GM21723 (cell line): Measurements from ENCODE around the gene SAP30L.
A peak's percentile ranks its signal among the peaks of the same experiment; 100 is the strongest.

Experiments
- ATAC-seq: cut with Tn5 transposase; IDR thresholded peaks from one replicate; pipeline ENCODE4 v1.9.1; 2021; ENCODE audit warnings: mild to moderate bottlenecking, moderate library complexity; ENCODE audit not compliant: unreplicated experiment

The SAP30L gene

DNA sequence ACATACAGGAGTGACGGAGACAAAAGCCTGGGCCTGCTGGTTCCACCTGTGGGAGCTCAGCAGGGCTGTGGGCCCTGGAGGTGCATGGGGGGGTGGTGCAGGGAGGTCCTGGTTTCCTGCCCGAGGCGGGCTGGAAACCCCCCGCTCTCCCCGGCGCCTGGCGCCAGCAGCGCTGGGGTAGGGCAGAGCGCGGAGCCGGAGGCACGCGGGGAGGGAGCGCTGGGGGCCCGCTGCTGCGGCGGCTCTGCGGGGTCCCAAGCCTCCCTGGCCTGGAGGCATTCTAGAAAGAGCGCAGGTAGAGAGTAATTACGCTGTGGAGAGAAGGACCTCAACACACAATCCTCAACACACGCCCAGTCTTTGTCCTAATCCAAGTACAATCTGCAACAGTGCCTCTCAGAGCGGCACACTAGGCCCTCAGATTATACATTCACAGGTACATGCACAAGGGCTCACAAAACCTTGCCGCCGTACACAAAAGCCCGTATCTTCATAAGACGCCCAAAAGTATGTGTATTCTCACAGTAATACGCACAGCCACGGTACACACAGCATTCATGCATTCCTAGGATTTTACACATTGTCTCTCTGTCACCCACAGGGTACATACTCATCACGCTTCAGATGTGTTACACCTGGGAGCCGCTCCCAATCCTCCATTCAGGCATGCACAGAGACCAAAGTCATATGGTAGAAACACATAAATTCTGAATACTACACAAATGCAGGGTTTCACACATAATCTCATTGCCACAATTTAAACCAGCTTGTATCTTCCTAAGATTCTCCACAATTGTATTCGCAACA, 34.4 kb downstream of the SAP30L start:
- no peak for ATAC-seq

DNA sequence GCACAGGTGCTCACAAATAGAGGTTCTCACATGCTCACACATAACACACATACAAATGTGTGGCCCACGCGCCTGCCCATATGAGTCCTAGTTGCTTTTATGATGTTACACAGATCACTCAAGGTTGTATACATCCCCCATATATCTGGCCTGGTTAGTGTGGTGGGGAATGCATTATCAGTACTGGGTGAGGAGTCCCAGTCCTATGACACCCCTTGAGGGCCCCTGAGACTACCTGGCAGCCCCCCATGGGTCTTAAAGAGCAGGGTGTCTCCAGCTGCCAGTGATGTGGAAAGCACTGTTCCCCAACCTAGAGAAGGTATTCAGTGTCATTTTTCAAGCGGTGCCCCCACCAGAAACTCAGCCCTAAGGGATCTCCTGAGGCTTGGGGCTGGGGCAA, 35.0 kb downstream of the SAP30L start:
- ATAC-seq = no peak

DNA sequence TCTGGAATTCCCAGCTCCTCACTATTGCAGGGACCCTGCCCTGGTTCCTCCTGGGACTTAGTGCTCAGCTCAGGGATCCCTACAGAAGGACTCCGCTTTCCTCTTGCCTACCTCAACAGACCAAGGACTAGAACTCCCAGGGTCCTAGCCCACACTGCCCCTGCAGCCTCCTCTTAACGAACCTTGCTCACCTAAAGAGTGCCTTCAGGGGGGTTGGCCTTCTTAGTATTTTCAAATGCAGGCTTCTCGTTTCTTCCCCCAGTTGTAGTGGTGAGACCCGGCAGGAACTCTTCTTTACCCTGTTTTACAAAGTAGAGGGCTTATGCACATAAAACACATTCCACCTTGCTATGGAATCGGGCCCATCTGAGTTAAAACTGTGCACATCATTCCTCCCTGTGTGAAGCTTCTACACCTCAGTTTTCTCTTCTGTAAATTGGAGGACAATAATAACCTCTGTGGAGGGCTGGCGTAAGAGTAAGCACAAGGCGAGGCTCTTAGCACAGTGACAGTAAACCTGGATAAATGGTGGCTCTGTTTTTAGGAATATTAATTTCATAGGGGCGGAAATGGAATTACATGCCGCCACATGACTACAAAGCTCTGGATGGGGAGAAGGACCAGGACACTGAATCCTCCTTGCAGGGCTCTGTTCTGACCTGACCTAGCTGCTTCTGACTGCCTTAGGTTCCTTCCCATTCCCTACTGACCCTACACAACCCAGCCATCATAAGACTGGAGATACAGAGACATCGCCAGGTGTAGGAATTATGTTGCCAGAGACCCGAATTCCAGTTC, 36.0 kb downstream of the SAP30L start:
- no peak for ATAC-seq

DNA sequence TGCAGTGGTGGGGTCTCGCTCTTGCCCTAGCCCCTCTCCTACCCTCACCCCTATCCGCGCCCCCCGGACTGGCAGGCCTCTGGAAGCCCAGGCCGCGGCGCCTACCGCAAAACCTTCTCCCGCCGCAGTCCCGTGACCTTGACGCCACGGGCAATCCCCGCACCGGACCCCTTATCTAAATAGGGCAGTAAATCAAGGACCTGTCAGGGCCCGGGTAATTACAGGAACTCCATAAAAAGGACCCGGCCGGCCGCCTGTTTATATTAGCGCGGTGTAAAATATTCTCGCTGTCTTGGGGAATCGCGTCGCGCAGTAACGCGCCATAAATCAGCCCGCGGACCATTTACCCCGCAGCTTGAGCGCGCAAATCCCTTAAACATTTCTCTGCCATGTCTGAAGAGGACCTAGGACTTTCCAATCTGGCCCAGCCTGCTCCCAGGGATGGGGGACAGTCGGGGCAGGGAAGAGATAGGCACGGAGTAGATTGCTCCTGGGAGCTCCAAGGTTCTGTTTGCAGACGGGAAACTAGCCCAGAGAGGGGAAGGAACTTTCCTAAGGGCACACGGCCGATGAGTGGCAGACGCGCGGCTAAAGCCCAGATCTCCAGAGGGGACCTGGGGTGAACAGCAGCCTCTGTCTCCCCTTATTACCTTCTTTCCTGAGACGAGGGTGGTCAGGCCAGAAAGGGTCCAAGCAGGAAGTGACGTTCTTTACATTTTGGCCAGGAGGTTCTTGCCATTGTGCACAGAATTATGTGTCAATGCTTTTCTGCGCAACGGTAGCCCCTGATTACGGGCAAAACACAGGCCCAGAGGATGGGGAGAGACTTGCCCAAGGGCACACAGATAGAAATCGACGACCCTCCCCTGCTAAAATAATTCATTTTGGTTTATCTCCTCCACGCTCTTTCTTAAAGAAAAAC, 37.0 kb downstream of the SAP30L start:
- no peak for ATAC-seq

DNA sequence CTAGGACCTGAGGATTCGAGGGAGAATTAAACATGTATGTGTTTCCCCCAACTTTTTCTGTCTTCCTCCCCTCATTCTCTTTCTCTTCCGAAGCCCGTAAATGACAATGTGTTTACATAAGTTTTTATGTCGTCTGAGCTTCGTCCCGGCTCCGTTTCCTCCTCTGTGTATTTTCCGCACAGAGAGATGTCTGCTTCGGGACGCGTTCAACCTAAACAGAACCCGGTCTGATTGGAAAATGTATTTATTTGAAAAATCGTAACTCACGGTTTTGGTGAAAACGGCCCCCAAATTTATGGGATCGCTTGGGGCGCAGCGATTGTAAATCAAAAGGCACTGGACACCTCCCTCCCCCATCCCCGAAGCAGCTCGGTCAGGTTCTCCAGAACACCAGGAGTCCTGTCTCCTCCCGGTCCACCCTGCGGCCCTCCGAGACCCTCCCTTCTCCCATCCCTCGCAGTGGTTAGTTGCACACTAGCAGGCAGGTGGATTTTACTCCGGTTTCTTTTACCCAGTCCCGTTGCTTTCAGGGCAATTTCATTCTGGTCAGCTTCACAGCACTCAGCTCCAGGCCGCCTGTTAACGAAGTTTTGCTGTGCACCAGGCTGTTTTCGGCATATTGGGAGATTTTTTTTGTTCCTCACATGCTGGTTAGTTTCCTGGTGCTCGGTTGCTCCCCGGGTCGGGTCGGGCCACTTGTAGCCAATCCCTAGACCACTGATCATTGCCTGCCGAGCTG, 38.0 kb downstream of the SAP30L start:
- no peak for ATAC-seq

DNA sequence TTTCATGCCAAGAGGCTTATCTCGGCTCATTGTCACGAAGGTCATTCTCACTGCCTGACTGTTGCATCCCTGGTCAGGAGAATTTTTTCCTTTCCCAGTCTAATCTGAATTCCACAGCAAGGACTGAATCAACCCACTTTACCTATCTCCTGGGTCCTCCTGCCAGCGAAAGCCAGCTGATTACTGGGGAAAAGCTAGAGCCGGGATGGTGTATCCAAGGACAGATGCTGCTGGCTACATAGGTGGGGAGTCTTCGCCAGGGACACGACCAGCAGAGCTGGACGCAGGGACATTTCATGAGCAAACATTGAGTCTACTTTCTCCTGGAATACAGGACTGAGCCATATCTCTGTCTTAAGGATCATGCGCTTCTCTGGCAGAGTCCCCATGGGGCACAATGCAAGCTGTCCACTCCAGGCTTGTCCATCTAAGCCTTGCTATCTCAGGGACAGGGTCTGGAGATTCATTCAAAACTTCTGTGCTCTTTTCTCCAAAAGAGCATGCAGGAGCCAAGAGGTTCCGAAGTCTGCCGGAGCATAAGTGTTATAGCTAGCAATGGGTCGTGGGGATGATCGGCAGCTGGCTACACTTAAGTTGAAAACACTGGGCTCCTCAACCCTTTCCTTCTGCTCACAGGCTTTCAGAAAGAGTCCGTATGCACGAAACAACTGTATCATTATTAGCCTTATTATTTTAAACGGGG, 38.7 kb downstream of the SAP30L start:
- ATAC-seq = no peak

DNA sequence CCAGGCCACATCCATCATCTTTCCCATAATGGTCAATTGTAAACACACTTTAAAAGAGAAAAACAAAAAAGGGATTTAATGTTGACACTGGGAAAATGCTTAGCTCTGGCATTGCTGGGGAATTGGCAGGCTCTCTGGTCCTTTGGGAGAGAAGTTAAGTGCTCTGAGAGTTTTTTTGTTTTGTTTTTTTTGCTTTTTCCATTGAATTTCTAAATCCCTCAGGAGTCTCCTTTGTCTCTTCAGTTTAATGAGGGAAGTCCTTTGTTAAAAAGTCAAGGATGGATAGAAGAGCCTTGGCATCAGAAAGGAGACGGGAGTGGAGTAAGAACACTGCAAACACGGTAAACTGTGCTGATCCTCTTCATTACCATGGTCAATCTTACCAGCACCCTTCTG, 39.3 kb downstream of the SAP30L start:
- no peak for ATAC-seq

DNA sequence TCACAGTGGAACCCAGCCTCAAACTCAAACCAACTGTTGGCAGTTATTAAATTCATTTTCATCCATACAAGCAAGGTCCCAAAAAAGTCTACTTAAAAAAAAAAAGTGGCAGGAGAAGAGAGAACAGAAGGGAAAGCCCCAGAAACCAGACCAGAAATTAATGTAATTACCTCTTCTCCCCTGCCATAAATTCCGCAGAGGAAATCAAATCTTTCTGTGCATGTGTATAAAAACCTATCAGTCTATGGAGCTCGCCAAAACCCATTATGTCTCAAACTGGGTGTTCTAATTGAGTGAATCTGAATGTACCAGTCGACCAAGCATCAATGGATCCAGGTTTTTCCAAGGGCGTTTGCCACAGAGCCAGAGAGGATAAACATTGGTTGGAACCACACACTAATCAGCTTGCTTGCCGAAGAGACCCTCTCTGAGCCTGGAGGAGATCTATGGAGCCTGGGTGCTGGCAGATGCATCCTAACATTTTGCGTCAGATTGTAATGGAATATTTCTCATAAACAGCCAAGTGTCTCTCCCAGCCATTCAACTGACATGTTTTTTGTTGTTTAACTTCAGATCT, 40.1 kb downstream of the SAP30L start:
- ATAC-seq = no peak

DNA sequence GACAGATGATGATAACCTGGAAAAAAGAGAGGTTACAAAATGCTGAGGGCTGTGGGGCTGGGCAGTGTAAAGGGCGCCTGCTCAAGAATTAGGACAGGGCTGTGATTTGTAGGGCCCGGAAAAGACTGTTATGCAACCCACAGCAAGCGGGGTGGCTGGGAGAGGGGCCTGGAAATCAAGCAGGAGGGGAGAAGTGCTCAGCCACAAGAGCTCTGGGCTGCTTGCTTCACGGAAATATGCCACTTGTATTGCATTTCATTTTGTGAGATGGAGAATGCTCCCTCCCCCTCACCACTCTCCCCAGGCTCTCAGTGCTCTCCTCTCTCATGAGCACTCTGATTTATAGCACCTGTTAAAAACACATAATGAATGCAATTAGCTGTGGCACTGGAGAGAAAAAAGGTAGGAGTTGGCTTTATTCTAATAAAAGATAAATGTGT, 40.6 kb downstream of the SAP30L start:
- ATAC-seq = no peak

DNA sequence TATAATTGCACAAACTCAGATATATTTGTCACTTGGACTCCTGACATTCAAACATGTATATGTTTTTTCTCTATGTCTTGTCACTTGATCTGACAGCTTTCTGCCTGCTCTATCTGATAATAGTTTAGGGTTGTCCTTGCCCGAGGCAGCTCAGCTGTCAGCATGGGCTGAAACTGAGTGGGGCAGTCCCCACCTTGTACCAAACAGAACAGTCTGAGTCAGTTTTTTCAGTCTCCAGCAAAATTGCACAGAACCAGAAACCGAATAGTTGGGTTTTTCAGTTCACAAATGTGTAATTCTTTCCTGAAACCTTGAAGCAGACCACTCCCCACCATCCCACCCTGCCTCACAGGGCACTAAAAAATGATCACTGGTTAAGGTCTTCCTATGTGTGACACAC, 41.7 kb downstream of the SAP30L start:
- peak; percentile 99 for ATAC-seq

DNA sequence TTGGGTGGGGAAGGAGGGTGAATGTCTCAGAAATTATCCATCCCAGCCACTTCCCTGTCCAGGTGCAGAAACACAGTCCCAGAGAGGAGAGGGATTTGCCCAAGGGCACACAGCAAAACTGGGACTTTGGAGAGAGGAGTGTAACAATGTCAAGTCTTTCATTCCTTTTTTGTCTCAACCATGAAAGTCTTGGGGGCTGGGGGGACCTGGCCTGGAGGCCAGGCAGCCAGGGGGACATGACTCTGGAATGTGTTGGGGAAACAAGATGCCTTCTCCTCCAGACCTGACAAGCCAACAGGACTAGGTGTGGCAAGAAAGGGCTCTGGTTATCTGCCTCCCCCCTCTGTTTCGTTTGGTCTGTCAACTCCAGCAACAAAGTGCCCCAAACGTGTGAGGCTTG, 46.1 kb downstream of the SAP30L start:
- ATAC-seq = no peak

DNA sequence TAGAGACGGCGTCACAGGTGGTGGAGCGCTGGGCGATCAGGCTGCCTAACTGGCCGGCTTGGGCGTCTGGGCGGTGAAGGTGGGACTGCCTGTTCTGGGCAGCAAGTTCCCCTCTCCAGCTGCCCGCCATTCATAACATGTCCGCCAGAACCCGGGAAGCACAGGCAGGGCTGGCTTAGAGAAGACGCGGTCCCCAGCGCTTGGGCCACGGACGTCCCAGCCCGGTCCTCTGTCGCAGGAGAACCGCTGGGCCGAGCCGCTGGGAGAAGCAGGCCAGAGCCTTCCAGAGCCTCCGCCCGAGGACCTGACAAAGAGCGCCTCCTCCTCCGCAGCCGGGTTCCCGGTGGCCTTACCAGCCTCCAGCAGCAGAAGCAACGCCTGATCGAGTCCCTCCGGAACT, 47.5 kb downstream of the SAP30L start:
- no peak for ATAC-seq

DNA sequence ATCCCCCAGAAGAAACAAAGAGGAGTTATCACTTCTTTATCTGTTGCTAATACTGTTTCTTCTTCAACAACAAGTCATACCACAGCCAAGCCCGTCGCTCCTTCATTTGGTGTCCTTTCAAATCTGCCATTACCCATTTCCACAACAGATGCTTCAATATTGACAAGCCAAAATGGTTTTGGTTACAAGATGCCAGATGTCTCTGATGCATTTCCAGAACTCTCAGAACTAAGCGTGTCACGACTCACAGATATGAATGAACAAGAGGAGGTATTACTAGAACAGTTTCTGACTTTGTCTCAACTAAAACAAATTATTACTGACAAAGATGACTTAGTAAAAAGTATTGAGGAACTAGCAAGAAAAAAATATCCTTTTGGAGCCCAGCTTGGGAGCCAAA, 48.2 kb downstream of the SAP30L start:
- ATAC-seq = no peak

DNA sequence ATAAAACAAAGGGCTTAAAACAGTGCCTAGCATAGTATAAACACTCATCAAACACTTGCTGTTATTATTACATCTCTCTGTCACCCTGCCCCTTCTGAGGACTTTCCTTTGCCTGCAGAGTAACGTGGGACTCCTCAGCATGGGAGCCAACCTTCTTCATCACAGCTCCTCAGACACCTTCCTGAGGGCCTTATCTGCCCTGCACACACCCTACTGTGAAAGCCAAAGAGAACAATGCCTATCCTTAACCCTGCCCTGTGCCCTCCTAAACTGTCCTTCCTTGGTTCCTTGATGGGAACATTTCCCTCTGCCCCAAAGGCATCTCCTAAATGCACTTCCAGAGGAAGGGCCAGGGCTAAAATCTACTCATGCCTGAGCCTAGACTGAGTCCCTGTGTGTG, 52.8 kb downstream of the SAP30L start:
- ATAC-seq = no peak

DNA sequence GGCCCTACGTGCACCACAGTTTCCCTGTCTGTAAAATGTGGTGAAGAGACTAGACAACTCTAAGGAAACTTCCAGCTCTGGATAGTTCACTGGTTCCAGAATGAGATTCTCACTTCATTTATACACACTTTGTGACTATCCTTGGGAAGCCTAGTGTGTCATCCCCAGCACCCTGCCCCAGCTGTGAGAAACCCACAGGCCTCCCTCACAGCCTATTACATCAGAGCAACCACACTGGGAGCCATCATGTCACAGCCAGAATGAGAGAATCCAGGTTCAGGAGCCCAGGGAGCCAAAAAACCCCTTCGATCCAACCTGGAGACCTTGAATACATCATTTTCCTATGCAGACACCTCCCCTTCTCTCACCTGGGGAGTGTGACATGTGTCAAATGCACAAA, 53.2 kb downstream of the SAP30L start:
- no peak for ATAC-seq

DNA sequence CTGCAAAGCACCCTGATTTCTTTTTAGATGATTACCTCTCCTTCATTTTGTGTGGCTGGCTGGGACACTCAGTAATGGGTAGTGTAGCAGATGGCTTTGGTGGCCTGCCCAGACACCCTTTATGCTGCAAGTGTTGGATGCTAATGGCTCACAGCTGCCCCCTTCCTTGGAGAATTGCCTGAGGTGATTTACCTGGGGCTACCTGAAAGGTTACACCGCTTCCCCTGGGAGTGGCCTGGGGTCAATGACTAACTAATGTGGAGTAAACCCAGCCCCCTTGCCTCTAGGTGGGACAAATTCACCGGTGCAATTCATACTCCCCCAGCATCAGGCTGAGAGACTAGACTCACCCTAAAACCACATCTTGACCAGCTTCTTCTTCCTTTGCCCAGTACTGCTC, 55.8 kb downstream of the SAP30L start:
- ATAC-seq = no peak

DNA sequence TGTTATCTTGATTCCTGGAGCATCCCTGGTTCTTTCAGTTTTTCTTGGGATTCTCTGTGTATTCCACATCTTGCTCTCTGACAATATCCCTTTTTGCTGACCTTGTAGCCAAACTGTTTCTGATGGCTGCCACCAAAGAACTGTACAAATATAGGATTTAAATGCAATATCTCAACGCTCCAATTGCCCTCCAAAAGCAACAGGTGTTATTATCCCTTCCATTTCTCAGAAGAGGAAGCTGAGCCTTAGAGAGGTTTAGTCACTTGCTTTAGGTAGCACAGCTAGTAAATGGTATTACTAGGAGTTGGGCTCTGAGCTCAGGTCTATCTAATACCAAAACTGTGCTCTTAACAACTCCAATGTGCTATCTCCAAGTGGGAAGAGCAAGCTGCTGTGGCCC, 56.4 kb downstream of the SAP30L start:
- no peak for ATAC-seq

DNA sequence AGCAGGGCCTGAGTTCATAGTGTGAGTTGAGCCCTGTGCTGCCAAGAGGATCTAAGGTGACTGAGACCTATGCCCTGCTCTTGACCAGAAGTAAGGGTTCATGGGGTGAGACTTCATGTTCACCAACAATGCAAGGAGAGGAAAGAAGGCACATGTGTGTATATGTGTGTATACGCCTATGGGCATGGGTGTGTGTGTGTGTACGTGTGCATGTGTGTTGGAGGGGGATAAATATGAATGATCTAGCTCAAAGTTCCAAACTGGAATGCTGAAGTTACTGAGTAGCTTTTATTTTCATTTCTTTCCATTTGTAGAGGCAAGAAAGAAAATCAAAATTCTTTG, 57.9 kb downstream of the SAP30L start:
- ATAC-seq = no peak

DNA sequence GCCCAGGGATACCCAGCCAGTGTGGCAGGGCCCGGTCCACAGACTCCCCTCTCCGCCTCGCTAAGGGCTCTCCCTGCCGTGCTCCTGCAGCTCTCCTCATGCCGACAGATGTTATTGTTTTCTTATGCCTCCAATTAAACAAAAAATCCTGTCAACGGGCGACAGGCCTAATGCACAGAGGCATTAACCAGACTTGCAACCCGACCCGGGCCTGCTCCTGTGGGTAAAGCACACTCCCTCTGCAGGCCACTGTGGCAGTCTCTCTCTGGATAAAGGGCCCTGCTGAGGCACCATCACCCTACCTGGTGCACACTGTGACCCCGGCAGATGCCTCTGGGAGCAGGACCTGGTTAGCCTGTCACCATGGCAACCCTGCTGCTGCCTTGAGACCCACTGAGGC, 59.8 kb downstream of the SAP30L start:
- ATAC-seq = no peak
